Smooth muscle cell (in vitro differentiated cells): ENCODE measurements around the gene LSS. TPM values are rescaled to one million over a fixed set of nuclear protein-coding genes. Genes with fewer than 3 reads are reported as not detected.

Experiments used
- DNase-seq: peaks from one replicate; lab custom pipeline; 2025; ENCODE audit not compliant: unreplicated experiment; lab: John Stamatoyannopoulos, UW
- H2AFZ ChIP-seq: fragments of 200-600 bp; sonication (generic); 2 replicates; pipeline ENCODE4 v1.6.0; 2016; ENCODE audit warnings: antibody characterized with exemption, low read depth, mild to moderate bottlenecking
- H3F3A ChIP-seq: fragments of 200-600 bp; sonication (generic); 2 replicates; pipeline ENCODE4 v1.6.0; 2017; ENCODE audit warnings: antibody characterized with exemption, low read depth
- H3K27ac ChIP-seq: fragments of 200-600 bp; sonication (generic); 2 replicates; pipeline ENCODE4 v1.5.1; 2016; ENCODE audit warnings: low read depth, mild to moderate bottlenecking
- H3K27me3 ChIP-seq: fragments of 200-600 bp; sonication (generic); 2 replicates; pipeline ENCODE4 v1.6.1; 2016; ENCODE audit warnings: low read depth, mild to moderate bottlenecking
- H3K36me3 ChIP-seq: fragments of 200-600 bp; sonication (generic); 2 replicates; pipeline ENCODE4 v1.5.1; 2016; ENCODE audit warnings: low read depth
- H3K4me1 ChIP-seq: fragments of 200-600 bp; sonication (generic); 2 replicates; pipeline ENCODE4 v1.5.1; 2016; ENCODE audit warnings: low read depth
- H3K4me2 ChIP-seq: fragments of 200-600 bp; sonication (generic); 2 replicates; pipeline ENCODE4 v1.6.0; 2016; ENCODE audit warnings: mild to moderate bottlenecking
- H3K4me3 ChIP-seq: fragments of 200-600 bp; sonication (generic); 2 replicates; pipeline ENCODE4 v1.5.1; 2016; ENCODE audit warnings: mild to moderate bottlenecking
- H3K79me2 ChIP-seq: fragments of 200-600 bp; sonication (generic); 2 replicates; pipeline ENCODE4 v1.6.0; 2016; ENCODE audit warnings: low read depth, mild to moderate bottlenecking
- H3K9ac ChIP-seq: fragments of 200-600 bp; sonication (generic); 2 replicates; pipeline ENCODE4 v1.6.0; 2016; ENCODE audit warnings: low read depth
- H3K9me3 ChIP-seq: fragments of 200-600 bp; sonication (generic); replicated peaks from 2 replicates; pipeline ENCODE4 v1.5.1; 2016; ENCODE audit warnings: low read depth
- H4K20me1 ChIP-seq: fragments of 200-600 bp; sonication (generic); 2 replicates; pipeline ENCODE4 v1.6.0; 2016; ENCODE audit warnings: low read depth
- CTCF ChIP-seq: fragments of 200-600 bp; sonication (generic); IDR thresholded peaks from 2 replicates; pipeline ENCODE4 v1.5.1; 2017; ENCODE audit warnings: borderline replicate concordance, mild to moderate bottlenecking, antibody characterized with exemption; ENCODE audit not compliant: insufficient read depth, poor library complexity, severe bottlenecking
- WGBS: methylation state at CpG from one replicate; pipeline ENCODE4 v1.1.7; 2016; ENCODE audit warnings: low lambda C conversion rate; 5-methylcytosine and 5-hydroxymethylcytosine counted together
- polyA plus RNA-seq: library from polyadenylated mRNA; unstranded; fragments of >200 nt; fragmentation: Nextera tagmentation; extraction: Ambion mirVana; gene quantifications from 2 replicates; pipeline ENCODE4 v1.2.1, GENCODE V29; 2016
- total RNA-seq: library from RNA; depleted of rRNA; stranded (reverse); fragments of >200 nt; gene quantifications from 2 replicates; pipeline ENCODE4 v1.2.3, GENCODE V29; 2014

Gene LSS
- total and polyA plus RNA-seq, 2 experiments from 2014 or later: 21.8 to 37.7 TPM

GRCh38 chr21:46229133-46229922 is 754 bp upstream of the LSS start:
- no peaks in the 10 kb centered on the region for H3K27me3 ChIP-seq
- 14% methylated on average over 39 of the region's 72 CpGs for WGBS
- no peak overlapping the region for H3K27ac ChIP-seq
- no peak for DNase-seq
- peaks cover 5% of the 10 kb centered on the region for H3F3A ChIP-seq
- no peaks in the 10 kb centered on the region for H3K36me3 ChIP-seq
- H3K4me3 ChIP-seq: peak overlapping the region; percentile 64
- H3K9ac ChIP-seq: peak overlapping the region; percentile 18
- H3K79me2 ChIP-seq: peaks cover 34% of the 10 kb centered on the region
- no peaks in the 10 kb centered on the region for H3K9me3 ChIP-seq
- no peaks in the 10 kb centered on the region for H3K4me1 ChIP-seq
- peak overlapping the region; percentile 59 for H2AFZ ChIP-seq
- peaks cover 30% of the 10 kb centered on the region for H4K20me1 ChIP-seq
- peak overlapping the region; percentile 89 for H3K4me2 ChIP-seq
- TF ChIP-seq CTCF: peak; percentile 52

- H3K4me1 ChIP-seq: no peaks in the 10 kb centered on the region
- no peaks in the 10 kb centered on the region for H3K36me3 ChIP-seq
- H3K4me2 ChIP-seq: peak overlapping the region; percentile 99
- H3K79me2 ChIP-seq: peaks cover 42% of the 10 kb centered on the region
- H3K9ac ChIP-seq: peak overlapping the region; percentile 84
- peak overlapping the region; percentile 68 for H3K27ac ChIP-seq
- no peak for TF ChIP-seq CTCF
- WGBS: 2% methylated on average over 20 of the region's 20 CpGs
- no peak for DNase-seq
- no peaks in the 10 kb centered on the region for H3K9me3 ChIP-seq
- peaks cover 5% of the 10 kb centered on the region for H3F3A ChIP-seq
- H3K4me3 ChIP-seq: peak overlapping the region; percentile 92
- H3K27me3 ChIP-seq: no peaks in the 10 kb centered on the region
- peaks cover 36% of the 10 kb centered on the region for H4K20me1 ChIP-seq
- H2AFZ ChIP-seq: peak overlapping the region; percentile 2
These were observed 696 bp downstream of the LSS start for GRCh38 chr21:46227811-46228344.

GRCh38 chr21:46226920-46227599 is 1.5 kb downstream of the LSS start:
- no peaks in the 10 kb centered on the region for H3K36me3 ChIP-seq
- no peak overlapping the region for H3K9ac ChIP-seq
- H3K4me1 ChIP-seq: no peaks in the 10 kb centered on the region
- TF ChIP-seq CTCF: no peak
- H3K4me3 ChIP-seq: peak overlapping the region; percentile 92
- no peak for DNase-seq
- H3F3A ChIP-seq: peaks cover 5% of the 10 kb centered on the region
- WGBS: 41% methylated on average over 4 of the region's 4 CpGs
- H4K20me1 ChIP-seq: peaks cover 44% of the 10 kb centered on the region
- H3K27ac ChIP-seq: no peak overlapping the region
- peaks cover 50% of the 10 kb centered on the region for H3K79me2 ChIP-seq
- no peaks in the 10 kb centered on the region for H3K27me3 ChIP-seq
- H3K4me2 ChIP-seq: peak overlapping the region; percentile 99
- no peak overlapping the region for H2AFZ ChIP-seq
- no peaks in the 10 kb centered on the region for H3K9me3 ChIP-seq
